MM.1S (cell line): ENCODE results near the gene RASAL1.

ENCODE experiments used
- CTCF ChIP-seq: fragments of 300-600 bp; sonication (generic); IDR thresholded peaks from 2 replicates; pipeline ENCODE4 v1.5.1; 2016; ENCODE audit warnings: antibody characterized with exemption, low read length, mixed read lengths
- EZH2 ChIP-seq: fragments of 300-600 bp; sonication (generic); optimal IDR thresholded peaks from 2 replicates; pipeline ENCODE3; 2017; ENCODE audit warnings: low read depth, mild to moderate bottlenecking, antibody characterized with exemption, low read length, mixed read lengths

- TF ChIP-seq CTCF: no peak
- TF ChIP-seq EZH2: no peak
Observed at GRCh38 chr12:113170926-113171325, 35.4 kb upstream of the RASAL1 start.
